Naive thymus-derived CD8-positive, alpha-beta T cell (primary cell): ENCODE results near the gene TMEM35A. TPM values are rescaled to one million over a fixed set of nuclear protein-coding genes. Genes with fewer than 3 reads are reported as not detected.

Experiments
- ATAC-seq, 2 donors: fragments of 150-1000 bp; cut with Tn5 transposase in 1 of 2; sonication (Bioruptor Pico), chemical (Tn5 transposase) in 1 of 2; 1 replicate in 1 of 2; 2 replicates in 1 of 2; pipeline ENCODE4 v1.10.0; 2021; ENCODE audit warnings: mild to moderate bottlenecking in 2 of 2, moderate library complexity in 2 of 2
- POLR2A ChIA-PET: fragments of 350-600 bp; sonication (Branson Sonifier 250); formaldehyde crosslinking; loops from one replicate; lab custom pipeline; 2021; ENCODE audit warnings: antibody characterized with exemption; lab: Charles Lee
- DNase-seq, 10 donors: peaks; one replicate each; pipeline versions ENCODE4 v3.0.0 to v3.0.0-alpha.2; 2020 to 2022
- H3K27ac Mint-ChIP-seq, 10 donors: one replicate each; pipeline ENCODE4 v1.8.0; 2020 to 2022; ENCODE audit warnings: mild to moderate bottlenecking in 10 of 10, mixed read lengths in 10 of 10, moderate library complexity in 4 of 10, inconsistent platforms in 1 of 10
- H3K27me3 Mint-ChIP-seq, 5 donors: one replicate each; pipeline ENCODE4 v1.8.0; 2021 to 2022; ENCODE audit warnings: mixed read lengths in 5 of 5
- H3K36me3 Mint-ChIP-seq, 3 donors: one replicate each; pipeline ENCODE4 v1.8.0; 2020 to 2022; ENCODE audit warnings: mixed read lengths in 3 of 3, mild to moderate bottlenecking in 2 of 3, inconsistent platforms in 1 of 3
- H3K4me1 Mint-ChIP-seq, 4 donors: one replicate each; pipeline ENCODE4 v1.8.0; 2021 to 2022; ENCODE audit warnings: mixed read lengths in 4 of 4
- H3K4me3 Mint-ChIP-seq, 10 donors: one replicate each; pipeline ENCODE4 v1.8.0; 2020 to 2022; ENCODE audit warnings: mild to moderate bottlenecking in 10 of 10, mixed read lengths in 10 of 10, moderate library complexity in 6 of 10, inconsistent platforms in 1 of 10
- H3K9me3 Mint-ChIP-seq, 9 donors: one replicate each; pipeline ENCODE4 v1.8.0; 2020 to 2022; ENCODE audit warnings: mixed read lengths in 9 of 9, mild to moderate bottlenecking in 3 of 9, inconsistent platforms in 1 of 9, moderate library complexity in 1 of 9
- polyA plus RNA-seq, 3 donors: library from polyadenylated mRNA; unstranded; fragments of 300-500 nt; fragmentation: Illumina TruSeq; gene quantifications; one replicate each; pipeline ENCODE4 v1.2.3, GENCODE V29; 2021
- total RNA-seq, 8 experiments: library from RNA in 2 of 8; stranded (reverse) in 2 of 8; gene quantifications; one replicate each; pipeline ENCODE4 v1.2.3 and lab custom pipeline; 2021 to 2026

TMEM35A gene
- total and polyA plus RNA-seq, 5 experiments from 2014 or later: not detected

- ATAC-seq (no peak), DNase-seq (no peak)
- Mint-ChIP-seq H3K36me3 (no peaks in the 10 kb centered on the region), H3K27me3 (peaks cover 0 to 31% (median 11%) of the 10 kb centered on the region in 5 donors), H3K4me1 (peaks cover 4 to 12% (median 9%) of the 10 kb centered on the region in 4 donors), H3K4me3 (no peak overlapping the region), H3K27ac (no peak overlapping the region), H3K9me3 (no peaks in the 10 kb centered on the region)
- POLR2A ChIA-PET: no interaction called here
Observed at GRCh38 chrX:101080326-101081124, 1.8 kb downstream of the TMEM35A start.

GRCh38 chrX:101081231-101081630 lies 2.6 kb downstream of the TMEM35A start:
- H3K27me3 Mint-ChIP-seq: peaks cover 0 to 29% (median 11%) of the 10 kb centered on the region in 5 donors
- no peak overlapping the region for H3K27ac Mint-ChIP-seq
- peaks cover 4 to 12% (median 9%) of the 10 kb centered on the region in 4 donors for H3K4me1 Mint-ChIP-seq
- no peak for ATAC-seq
- no peaks in the 10 kb centered on the region for H3K9me3 Mint-ChIP-seq
- no peaks in the 10 kb centered on the region for H3K36me3 Mint-ChIP-seq
- DNase-seq: no peak
- POLR2A ChIA-PET: no interaction called here
- no peak overlapping the region for H3K4me3 Mint-ChIP-seq

DNA sequence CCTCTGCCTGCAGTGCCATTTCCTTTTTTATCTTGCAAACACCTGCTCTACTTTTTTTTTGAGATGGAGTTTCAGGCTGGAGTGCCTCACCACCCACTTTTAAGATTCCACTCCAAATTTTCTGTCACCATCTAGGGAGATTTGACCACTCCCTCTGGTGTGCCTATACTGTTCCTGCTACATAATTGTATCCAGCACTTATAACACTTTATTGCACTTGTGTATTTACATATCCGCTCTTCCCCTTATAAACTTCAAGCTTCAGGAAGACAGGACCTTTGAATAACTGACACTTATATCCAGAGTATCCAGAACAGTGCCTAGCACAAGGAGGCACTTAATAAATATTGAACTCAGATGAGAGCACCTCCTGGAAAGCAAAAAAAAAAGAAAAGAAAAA lies 13.1 kb downstream of the TMEM35A start:
- no peak for ATAC-seq
- no peak overlapping the region for H3K4me3 Mint-ChIP-seq

GRCh38 chrX:101097546-101098453 lies 19.1 kb downstream of the TMEM35A start, which contains the start of gene CENPI:
TSS of gene CENPI (plus strand) at chrX:101098204. CDS start at chrX:101101071, 2,867 bp downstream.
- no peaks in the 10 kb centered on the region for H3K9me3 Mint-ChIP-seq

More for the DNA sequence above, 13.1 kb downstream of the TMEM35A start:
- H3K9me3 Mint-ChIP-seq: peaks cover 0 to 2% (median 0%) of the 10 kb centered on the region in 9 donors
- DNase-seq: no peak
- no peaks in the 10 kb centered on the region for H3K36me3 Mint-ChIP-seq
- H3K4me1 Mint-ChIP-seq: no peaks in the 10 kb centered on the region
- H3K27ac Mint-ChIP-seq: peak overlapping the region in 1 of 10 donors; percentile 23
- POLR2A ChIA-PET: no interaction called here
- no peaks in the 10 kb centered on the region for H3K27me3 Mint-ChIP-seq

DNA sequence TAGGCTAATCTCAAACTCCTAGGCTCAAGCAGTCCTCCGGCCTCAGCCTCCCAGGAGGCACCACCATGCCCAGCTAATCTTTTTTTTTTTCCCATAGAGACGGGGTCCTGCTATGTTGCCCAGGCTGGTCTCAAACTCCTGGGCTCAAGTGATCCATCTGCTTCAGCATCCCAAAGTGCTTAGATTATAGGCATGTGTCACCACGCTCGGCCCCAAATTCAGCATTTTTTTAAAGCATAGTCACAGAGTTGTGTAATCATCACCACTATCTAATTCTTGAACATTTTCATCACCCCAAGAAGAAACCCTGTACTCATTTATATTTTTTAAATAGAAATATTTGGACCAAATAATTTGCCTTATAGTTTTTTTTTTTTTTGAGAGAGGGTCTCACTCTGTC lies 29.6 kb downstream of the TMEM35A start:
- H3K27ac Mint-ChIP-seq: no peak overlapping the region
- H3K36me3 Mint-ChIP-seq: peaks cover 0 to 1% (median 0%) of the 10 kb centered on the region in 3 donors
- no peaks in the 10 kb centered on the region for H3K9me3 Mint-ChIP-seq
- DNase-seq (no peak), ATAC-seq (no peak)
- H3K27me3 Mint-ChIP-seq: no peaks in the 10 kb centered on the region
- H3K4me3 Mint-ChIP-seq: no peak overlapping the region
- no peaks in the 10 kb centered on the region for H3K4me1 Mint-ChIP-seq
- POLR2A ChIA-PET: no interaction called here

More at GRCh38 chrX:101097546-101098453, 19.1 kb downstream of the TMEM35A start, which contains the start of gene CENPI:
- POLR2A ChIA-PET: interaction anchor here (0.5 to 0.8 kb wide), 3 partner anchors 49 to 834 kb away, joined by 3 to 8 read pairs (median 6); partner anchors contain the start of gene ZMAT1
- H3K4me3 Mint-ChIP-seq: peak within 1 kb of the TSS; percentile 76 to 95 (median 90)
- peaks cover 3 to 14% (median 10%) of the 10 kb centered on the region in 4 donors for H3K4me1 Mint-ChIP-seq
- H3K27ac Mint-ChIP-seq: peak within 1 kb of the TSS; percentile 85 to 98 (median 96)
- no peaks in the 10 kb centered on the region for H3K27me3 Mint-ChIP-seq
- peak; percentile 80 to 96 (median 92) for DNase-seq
- no peaks in the 10 kb centered on the region for H3K36me3 Mint-ChIP-seq
- ATAC-seq: peak; percentile 99

DNA sequence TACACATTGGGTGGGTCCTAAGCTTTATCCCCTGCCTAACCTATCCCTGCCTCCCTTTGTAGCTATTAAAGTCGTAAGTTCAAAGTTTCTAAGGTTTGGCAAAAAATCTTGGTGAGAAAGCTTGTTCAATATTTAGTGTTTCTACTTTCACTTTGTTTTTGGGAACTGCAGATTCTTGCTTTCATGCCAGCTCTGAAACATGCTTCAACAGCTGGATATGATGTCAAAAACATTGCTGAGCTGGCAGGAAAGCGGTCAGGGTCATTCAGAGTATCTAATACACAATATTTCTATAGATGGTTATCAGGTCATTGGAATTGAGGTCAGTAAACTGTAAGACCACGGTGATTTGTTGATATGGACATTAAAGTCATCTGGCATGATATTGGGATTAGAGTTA lies 39.0 kb downstream of the TMEM35A start:
- Mint-ChIP-seq H3K36me3 (no peaks in the 10 kb centered on the region), H3K27ac (no peak overlapping the region), H3K4me3 (no peak overlapping the region), H3K27me3 (no peaks in the 10 kb centered on the region), H3K4me1 (no peaks in the 10 kb centered on the region), H3K9me3 (peaks cover 0 to 2% (median 0%) of the 10 kb centered on the region in 9 donors)
- POLR2A ChIA-PET: no interaction called here
- no peak for ATAC-seq
- DNase-seq: no peak

- no peaks in the 10 kb centered on the region for H3K4me1 Mint-ChIP-seq
- H3K27ac Mint-ChIP-seq: no peak overlapping the region
- DNase-seq: no peak
- H3K4me3 Mint-ChIP-seq: no peak overlapping the region
- no peak for ATAC-seq
- no peaks in the 10 kb centered on the region for H3K27me3 Mint-ChIP-seq
- H3K9me3 Mint-ChIP-seq: no peaks in the 10 kb centered on the region
- POLR2A ChIA-PET: no interaction called here
- peaks cover 0 to 3% (median 2%) of the 10 kb centered on the region in 3 donors for H3K36me3 Mint-ChIP-seq
Observed at GRCh38 chrX:101136235-101136634, 57.6 kb downstream of the TMEM35A start.

Other genes starting within 250 kb of the TMEM35A start
- not detected for gene NOX1, start 204.5 kb upstream of the TMEM35A start, total RNA-seq
- gene NOX1, start 204.5 kb upstream of the TMEM35A start, polyA plus RNA-seq: not detected
- gene XKRX, start 150.0 kb upstream of the TMEM35A start, total RNA-seq: 1 to 10 TPM; 1.8 to 2.3 TPM
- gene XKRX, start 150.0 kb upstream of the TMEM35A start, polyA plus RNA-seq: 1 to 10 TPM in 2 of 3 donors, under 1 TPM in 1; 0.48 to 1.5 (median 1.2) TPM
- not detected for gene ARL13A, start 109.2 kb upstream of the TMEM35A start, total RNA-seq
- gene ARL13A, start 109.2 kb upstream of the TMEM35A start, polyA plus RNA-seq: not detected
- 10 to 100 TPM; 50.7 to 53.9 TPM for gene TRMT2B, start 26.8 kb upstream of the TMEM35A start, total RNA-seq
- 10 to 100 TPM; 42.0 to 49.1 (median 45.2) TPM for gene TRMT2B, start 26.8 kb upstream of the TMEM35A start, polyA plus RNA-seq
- gene CENPI, start 19.3 kb downstream of the TMEM35A start, total RNA-seq: 1 to 10 TPM; 1.3 TPM
- under 1 TPM in 2 of 3 donors, not detected in 1; 0.09 to 0.15 TPM for gene CENPI, start 19.3 kb downstream of the TMEM35A start, polyA plus RNA-seq
- gene DRP2, start 140.9 kb downstream of the TMEM35A start, total RNA-seq: not detected
- under 1 TPM in 1 of 3 donors, not detected in 2; 0.05 TPM for gene DRP2, start 140.9 kb downstream of the TMEM35A start, polyA plus RNA-seq
- not detected for gene TAF7L, start 212.5 kb downstream of the TMEM35A start, total RNA-seq
- gene TAF7L, start 212.5 kb downstream of the TMEM35A start, polyA plus RNA-seq: not detected